ENCODE measurements around the gene FOSL1.
"Not testable (repeated sequence)": the region's sequence is repeated elsewhere in the genome, so short reads cannot be mapped to it uniquely, and the experiment has no call there.

Gene FOSL1

DNA sequence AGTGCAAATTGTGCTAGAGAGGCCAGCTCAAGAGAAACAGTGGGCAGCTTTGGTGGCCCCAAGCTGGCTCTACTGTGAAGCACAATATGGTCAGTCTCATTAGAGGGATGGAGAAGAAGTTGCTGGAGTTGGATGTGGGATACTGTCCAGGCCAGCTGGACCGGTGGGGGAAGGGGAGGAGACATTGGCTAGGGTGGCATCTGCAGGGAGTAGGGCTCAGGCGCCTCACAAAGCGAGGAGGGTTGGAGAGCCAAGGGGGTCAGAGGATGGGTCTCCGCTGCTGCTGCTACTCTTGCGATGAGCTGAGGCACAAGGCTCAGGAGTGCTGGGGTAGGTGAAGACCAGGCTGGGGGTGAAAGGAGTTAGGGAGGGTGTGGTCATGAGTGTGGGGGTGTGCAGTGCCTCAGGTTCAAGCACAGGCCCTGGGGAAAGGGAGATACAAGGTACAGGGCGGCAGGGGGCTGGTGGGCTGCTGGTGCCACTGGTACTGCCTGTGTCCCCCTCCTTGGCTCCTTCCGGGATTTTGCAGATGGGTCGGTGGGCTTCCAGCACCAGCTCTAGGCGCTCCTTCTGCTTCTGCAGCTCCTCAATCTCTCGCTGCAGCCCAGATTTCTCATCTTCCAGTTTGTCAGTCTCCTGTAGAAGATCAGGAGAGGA is 7.4 kb downstream of the FOSL1 start:
- DNase-seq (ENCODE audit: low read depth, low spot score) = no peak
- in situ Hi-C loops (cut with HindIII; ENCODE audit: low sequenced_read_pairs) = no loop called here
- TF ChIP-seq, protein P1, sequence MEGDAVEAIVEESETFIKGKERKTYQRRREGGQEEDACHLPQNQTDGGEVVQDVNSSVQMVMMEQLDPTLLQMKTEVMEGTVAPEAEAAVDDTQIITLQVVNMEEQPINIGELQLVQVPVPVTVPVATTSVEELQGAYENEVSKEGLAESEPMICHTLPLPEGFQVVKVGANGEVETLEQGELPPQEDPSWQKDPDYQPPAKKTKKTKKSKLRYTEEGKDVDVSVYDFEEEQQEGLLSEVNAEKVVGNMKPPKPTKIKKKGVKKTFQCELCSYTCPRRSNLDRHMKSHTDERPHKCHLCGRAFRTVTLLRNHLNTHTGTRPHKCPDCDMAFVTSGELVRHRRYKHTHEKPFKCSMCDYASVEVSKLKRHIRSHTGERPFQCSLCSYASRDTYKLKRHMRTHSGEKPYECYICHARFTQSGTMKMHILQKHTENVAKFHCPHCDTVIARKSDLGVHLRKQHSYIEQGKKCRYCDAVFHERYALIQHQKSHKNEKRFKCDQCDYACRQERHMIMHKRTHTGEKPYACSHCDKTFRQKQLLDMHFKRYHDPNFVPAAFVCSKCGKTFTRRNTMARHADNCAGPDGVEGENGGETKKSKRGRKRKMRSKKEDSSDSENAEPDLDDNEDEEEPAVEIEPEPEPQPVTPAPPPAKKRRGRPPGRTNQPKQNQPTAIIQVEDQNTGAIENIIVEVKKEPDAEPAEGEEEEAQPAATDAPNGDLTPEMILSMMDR (IDR thresholded peaks at IDR 0.05; ENCODE audit: low read depth, low read length) = no peak
- H3K4me3 ChIP-seq (ENCODE audit: low read depth, low read length) = no peak overlapping the region

DNA sequence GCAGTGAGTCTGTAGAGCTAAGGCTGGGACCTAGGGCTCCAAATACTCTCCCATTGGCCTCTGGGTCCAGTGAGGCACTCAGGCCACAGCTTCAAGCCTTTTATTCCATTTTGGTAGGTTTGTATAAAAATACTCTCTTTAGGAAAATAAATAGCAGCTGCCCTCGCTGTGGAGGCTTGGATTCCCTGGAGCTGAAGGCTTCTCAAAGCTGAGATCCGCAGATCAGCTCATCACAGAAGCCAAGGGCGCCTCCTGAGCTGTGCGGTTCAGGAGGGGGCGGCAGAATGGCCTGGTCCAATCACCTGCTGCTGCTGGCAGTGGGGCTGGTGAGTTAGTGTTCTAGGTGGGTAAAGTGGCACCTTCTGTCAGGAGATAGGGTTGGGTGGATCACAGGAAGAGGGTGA is 8.0 kb downstream of the FOSL1 start:
- peak overlapping the region; percentile 59 for H3K4me3 ChIP-seq (ENCODE audit: low read depth, low read length)
- in situ Hi-C loops (cut with HindIII; ENCODE audit: low sequenced_read_pairs); DNase-seq (ENCODE audit: low read depth, low spot score): not testable (repeated sequence)

DNA sequence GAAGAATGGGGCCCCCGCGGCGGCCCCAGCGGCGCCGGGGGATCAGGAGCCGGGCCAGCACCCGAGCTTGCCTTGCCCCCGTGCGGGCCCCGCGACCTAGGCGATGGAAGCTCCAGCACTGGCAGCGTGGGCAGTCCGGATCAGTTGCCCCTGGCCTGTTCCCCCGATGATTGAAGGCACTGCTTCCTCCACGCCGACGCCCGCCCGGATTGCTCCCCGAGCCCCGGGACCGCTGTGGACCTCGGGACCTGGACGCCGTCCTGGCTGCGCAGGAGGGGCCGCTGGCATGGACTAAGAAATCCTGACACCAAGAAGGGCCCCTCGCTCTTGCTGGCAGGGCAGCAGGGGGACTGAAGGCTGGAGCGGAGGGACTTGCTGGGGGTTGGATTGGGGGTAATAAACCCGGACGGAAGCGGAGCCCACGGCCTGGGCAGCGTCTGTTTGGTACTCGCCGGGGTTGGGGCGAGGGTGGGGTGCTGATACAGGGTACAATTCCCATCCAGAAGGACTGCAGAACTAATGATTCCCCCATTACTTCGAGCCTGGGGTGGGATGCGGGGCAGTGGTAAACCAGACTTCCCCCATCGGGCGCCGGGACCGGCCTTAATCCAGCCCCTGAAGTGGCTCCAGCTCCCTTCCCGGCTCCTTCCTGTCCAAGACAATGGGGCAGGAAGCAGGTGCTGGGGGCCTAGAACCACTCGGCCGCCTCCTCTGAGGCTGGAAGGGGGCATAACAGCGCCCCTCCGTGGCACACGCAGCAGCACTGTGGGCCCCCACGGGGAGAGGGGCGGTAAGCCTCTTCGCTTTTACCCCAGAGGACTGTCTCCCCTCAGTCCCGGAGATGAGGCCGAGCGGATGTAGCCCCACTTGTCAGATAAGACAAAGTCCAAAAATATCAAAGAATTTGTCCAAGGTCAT is 8.7 kb downstream of the FOSL1 start:
- peak; percentile 37 for DNase-seq (ENCODE audit: low read depth, low spot score)
- in situ Hi-C loops (cut with HindIII; ENCODE audit: low sequenced_read_pairs) = no loop called here
- peak overlapping the region; percentile 59 for H3K4me3 ChIP-seq (ENCODE audit: low read depth, low read length)
- TF ChIP-seq, protein P1 (IDR thresholded peaks at IDR 0.05; ENCODE audit: low read depth, low read length) = peak; percentile 37

DNA sequence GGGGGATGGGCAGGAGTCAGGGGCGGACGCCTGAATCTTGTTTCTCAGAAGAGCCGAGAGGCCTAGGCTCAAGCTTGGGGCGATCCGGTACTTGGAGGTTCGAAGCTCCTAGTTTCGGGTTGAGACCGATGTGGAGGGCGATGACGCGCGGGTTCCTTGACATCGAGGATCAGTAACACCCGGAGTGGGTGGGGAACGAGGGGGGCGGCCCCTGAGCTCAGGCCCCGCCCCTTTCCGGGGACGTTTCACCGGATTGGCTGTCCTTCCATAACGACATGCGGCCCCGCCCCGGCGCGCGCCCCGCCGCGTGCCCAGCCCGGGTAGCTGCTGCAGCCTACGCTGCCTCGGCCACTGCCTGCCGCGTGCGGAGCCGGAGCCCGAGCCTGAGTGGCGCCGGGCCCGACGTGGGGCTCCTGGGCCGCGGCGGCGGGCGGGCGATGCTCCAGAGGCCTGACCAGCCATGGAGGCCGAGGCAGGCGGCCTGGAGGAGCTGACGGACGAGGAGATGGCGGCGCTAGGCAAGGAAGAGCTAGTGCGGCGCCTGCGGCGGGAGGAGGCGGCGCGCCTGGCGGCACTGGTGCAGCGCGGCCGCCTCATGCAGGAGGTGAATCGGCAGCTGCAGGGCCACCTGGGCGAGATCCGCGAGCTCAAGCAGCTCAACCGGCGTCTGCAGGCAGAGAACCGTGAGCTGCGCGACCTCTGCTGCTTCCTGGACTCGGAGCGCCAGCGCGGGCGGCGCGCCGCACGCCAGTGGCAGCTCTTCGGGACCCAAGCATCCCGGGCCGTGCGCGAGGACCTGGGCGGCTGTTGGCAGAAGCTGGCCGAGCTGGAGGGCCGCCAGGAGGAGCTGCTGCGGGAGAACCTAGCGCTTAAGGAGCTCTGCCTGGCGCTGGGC is 9.6 kb downstream of the FOSL1 start, which contains the start of gene CCDC85B:
TSS of gene CCDC85B (plus strand) at position 350 of the 895 bp plus-strand sequence. CDS start at position 461, 111 bp downstream.
- in situ Hi-C loops (cut with HindIII; ENCODE audit: low sequenced_read_pairs) = no loop called here
- peak within 1 kb of the TSS; percentile 65 for H3K4me3 ChIP-seq (ENCODE audit: low read depth, low read length)
- peak; percentile 97 for DNase-seq (ENCODE audit: low read depth, low spot score)
- TF ChIP-seq, protein P1 (IDR thresholded peaks at IDR 0.05; ENCODE audit: low read depth, low read length) = no peak

DNA sequence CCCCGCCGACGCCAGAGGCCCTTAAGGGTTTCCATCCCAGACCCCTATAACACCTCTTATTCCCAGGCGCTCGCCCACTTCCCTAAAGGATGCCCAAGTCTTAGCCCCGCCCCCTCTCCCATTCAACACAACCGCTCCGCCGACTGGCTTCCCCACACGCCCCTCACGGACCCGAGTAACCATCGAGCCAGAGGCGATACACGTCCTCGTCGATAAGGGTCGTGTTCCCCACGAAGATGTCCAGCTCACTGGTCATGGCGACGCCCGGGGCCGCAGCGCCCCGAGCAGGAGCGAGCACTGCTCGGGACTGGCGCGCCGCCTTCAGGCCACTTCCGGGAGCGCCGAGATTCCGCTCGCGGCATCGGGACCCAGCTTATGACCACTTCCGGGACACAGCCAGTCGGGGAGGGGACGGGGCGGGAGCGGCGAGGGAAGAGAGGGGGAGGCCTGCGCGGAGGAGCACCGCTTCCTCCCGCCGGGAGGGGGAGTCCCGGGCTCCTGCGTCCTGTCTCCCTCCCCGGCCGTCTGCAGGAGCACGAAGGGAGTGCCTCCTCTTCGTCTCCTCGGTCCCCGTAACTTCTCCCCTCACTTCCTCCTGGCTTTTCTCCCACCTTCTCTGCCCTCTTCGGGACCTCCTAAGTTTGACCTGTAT is 11.9 kb downstream of the FOSL1 start, which contains the start of gene FIBP:
TSS of gene FIBP (minus strand) at position 309 of the 652 bp plus-strand sequence. CDS start at position 256, 53 bp downstream.
- TF ChIP-seq, protein P1 (IDR thresholded peaks at IDR 0.05; ENCODE audit: low read depth, low read length) = peak; percentile 77
- in situ Hi-C loops (cut with HindIII; ENCODE audit: low sequenced_read_pairs) = no loop called here
- DNase-seq (ENCODE audit: low read depth, low spot score) = peak; percentile 99
- peak within 1 kb of the TSS; percentile 65 for H3K4me3 ChIP-seq (ENCODE audit: low read depth, low read length)

DNA sequence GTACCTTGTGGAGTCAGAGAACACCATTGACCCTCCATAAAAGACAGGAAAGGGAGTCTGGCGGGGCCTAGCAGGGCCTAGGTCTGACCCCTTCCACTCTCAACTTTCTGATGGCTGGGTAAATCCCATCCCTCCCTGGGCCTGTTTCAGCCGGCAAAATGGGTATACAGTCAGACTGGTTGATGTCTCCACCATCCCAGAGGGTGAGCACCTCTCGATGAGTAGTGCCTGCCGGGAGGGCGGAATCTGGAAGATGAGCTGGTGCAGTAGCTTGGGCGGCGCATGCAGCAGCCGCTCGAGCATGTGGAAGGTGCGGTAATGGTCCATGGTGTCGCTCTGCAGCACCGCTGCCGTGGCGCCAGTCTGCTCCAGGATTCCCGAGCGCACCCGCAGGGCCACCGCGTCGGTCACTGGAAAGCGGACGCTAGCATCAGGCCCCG is 12.4 kb downstream of the FOSL1 start:
- peak overlapping the region; percentile 65 for H3K4me3 ChIP-seq (ENCODE audit: low read depth, low read length)
- in situ Hi-C loops (cut with HindIII; ENCODE audit: low sequenced_read_pairs) = no loop called here
- DNase-seq (ENCODE audit: low read depth, low spot score) = no peak
- TF ChIP-seq, protein P1 (IDR thresholded peaks at IDR 0.05; ENCODE audit: low read depth, low read length) = no peak

Measured in astrocyte of the spinal cord (primary cell).